GM10847 (cell line): ENCODE data around the gene CTIF.

Source experiments
- POLR2A ChIP-seq: IDR thresholded peaks from 2 replicates; pipeline ENCODE4 v1.6.1; 2011; ENCODE audit not compliant: insufficient read length; ENCODE audit errors: extremely low read depth

The CTIF gene

DNA sequence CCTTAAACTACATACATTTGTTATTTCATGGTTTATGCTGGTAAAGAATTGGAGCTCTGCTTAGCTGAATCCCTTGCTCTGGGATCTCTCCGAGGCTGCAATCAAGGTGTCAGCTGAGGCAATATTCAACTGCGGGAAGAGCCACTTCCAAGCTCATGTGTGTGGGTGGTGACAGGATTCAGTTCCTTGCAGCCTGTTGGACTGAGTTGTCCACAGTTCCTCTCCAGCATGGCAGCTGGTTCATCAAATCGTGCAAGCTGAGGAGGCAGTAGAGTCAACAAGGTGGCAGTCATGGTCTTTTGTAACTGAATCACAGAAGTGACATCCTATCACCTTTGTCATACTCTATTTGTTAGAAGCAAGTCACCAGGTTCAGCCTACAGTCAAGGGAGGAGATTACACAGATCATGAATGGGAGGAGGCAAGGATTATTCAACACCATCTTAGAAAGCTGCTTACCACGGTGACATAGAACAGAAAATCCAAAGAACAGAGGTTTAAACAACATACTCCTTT is 56.9 kb downstream of the CTIF start:
- no peak for TF ChIP-seq POLR2A

GRCh38 chr18:48597110-48597509 is 58.3 kb downstream of the CTIF start:
- TF ChIP-seq POLR2A, result no peak

DNA sequence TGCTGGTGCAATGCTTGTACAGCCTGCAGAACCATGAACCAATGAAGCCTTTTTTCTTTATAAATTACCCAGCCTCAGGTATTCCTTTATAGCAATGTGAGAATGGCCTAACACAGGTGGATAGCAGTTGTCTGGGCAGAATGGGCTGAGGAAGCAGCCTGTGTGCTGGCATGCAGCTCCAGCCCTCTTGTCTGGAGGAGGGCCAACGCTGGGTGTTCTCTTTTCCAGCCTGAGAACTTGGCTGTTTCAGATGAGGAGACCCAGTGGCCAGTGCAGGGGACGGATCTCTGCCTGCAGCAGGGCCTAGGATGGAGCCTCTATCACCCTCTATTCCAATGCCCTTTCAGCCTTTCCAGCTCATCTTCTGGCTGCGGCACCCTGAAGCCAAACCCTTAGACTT is 58.8 kb downstream of the CTIF start:
- TF ChIP-seq POLR2A, result no peak

DNA sequence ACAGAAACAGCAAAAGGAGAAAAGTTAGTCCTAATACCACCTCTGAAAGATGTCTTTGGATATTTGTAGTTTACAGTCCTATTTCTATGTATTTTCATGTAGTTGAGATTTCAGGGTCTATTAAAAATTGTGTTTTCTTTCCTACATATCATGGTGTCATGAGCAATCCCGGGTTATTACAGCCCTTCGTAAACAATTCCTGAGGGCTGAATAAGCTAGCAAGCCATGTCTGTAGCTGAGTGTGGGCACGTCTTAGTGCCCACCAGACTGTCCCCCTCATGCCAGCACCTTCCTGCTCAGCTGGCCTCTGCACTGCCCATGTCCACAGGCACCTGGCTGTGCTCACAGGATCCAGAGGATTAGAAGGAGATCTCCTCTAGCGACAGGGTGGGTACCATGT is 60.6 kb downstream of the CTIF start:
- no peak for TF ChIP-seq POLR2A

DNA sequence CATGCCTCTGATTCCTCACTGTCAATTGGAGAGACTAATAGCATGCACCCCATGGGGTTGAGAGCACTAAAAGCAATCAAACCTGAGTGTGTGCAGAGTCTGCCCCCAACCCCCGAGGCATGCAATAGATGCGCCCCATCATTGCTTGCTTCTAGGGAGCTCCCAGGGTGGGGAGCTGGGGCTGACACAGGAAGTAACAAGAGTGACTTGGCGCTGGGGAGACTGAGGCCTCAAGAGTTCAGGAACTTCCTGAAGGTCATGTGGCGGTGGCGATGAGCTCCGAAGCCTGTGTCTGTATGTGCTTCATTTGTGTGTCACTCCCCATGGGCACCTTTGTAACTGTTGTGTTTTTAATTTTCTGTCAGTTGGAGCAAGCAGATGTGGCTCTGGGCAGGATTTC is 61.2 kb downstream of the CTIF start:
- TF ChIP-seq POLR2A, result no peak

- TF ChIP-seq POLR2A, result no peak
These were observed 61.7 kb downstream of the CTIF start for GRCh38 chr18:48600456-48601090.

DNA sequence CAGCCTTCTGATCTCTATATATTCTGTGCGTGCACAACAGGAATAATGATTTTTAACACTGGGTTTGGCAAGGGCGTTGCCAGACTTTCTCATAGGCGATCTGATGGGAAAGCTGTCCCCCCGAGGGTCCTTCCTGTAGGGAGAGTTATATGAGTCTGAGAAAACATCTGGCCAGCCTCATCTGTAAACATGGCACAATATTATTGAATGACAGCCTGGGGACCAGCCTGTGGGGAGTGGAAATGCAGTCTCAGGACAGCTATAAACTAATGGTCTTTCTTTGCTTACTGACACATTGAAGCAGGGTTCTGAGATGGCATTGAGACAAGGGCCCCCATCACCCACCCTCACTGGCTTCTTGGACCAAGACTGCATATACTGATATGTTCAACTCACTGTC is 62.5 kb downstream of the CTIF start:
- no peak for TF ChIP-seq POLR2A

GRCh38 chr18:48602759-48603390 is 64.0 kb downstream of the CTIF start:
- no peak for TF ChIP-seq POLR2A

- no peak for TF ChIP-seq POLR2A
These were observed 66.6 kb downstream of the CTIF start for GRCh38 chr18:48605408-48605845.

- no peak for TF ChIP-seq POLR2A
These were observed 68.5 kb downstream of the CTIF start for GRCh38 chr18:48607056-48607984.

DNA sequence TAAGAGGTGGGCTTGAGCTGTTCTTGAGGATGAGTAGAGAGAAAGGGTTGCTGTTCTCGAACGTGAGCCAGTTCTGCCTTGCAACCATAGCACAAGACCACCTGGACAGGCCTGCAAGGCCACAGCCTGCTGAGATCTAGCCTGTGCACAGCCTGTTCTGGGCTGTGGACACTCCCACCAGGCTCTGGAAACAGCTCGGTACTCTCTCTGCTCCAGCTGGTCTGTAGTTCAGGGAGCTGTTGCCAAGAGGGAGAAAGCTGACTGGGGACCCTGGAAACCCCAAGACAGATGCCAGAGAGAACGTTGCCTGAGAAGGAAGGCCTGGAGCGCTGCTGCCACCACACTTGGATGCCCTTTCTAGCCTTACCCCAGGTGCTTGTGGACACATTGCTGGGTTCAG is 69.8 kb downstream of the CTIF start:
- no peak for TF ChIP-seq POLR2A

GRCh38 chr18:48609114-48609513 is 70.3 kb downstream of the CTIF start:
- TF ChIP-seq POLR2A, result no peak

- TF ChIP-seq POLR2A, result no peak
These were observed 71.3 kb downstream of the CTIF start for GRCh38 chr18:48609820-48610815.

DNA sequence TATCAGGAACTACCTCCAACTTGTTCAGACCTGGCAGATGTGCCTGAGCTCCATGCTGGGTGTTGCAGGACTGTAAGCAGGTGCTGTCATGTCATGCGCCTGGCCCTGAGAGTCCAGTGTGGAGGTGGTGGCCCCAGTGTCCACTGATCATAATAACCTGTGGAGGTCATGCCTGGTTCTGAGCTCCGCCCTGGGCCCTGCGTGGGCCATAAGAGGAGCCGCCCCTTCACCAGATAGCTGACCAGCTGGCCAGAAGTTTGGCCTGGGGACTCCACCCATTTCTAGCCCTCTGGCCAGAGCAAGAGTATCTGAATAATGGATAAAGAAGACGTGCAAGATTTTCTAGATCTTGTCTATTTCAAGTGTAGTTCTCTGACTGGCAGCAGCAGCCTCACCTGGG is 72.4 kb downstream of the CTIF start:
- TF ChIP-seq POLR2A, result no peak
